PC-3 (cell line): ENCODE results near the gene GPRC5C. TPM values are rescaled to one million over a fixed set of nuclear protein-coding genes. Genes with fewer than 3 reads are reported as not detected.

Experiments used
- ATAC-seq: fragments of 200-7000 bp; cut with Tn5 transposase; 2 replicates; pipeline ENCODE4 v1.9.1; 2020; ENCODE audit warnings: mild to moderate bottlenecking, moderate library complexity
- BruUV-seq: library from RNA; stranded (reverse); fragments of 400-500 nt; replicated peaks from 2 replicates; lab custom pipeline; 2021; lab: Mats Ljungman, UMichigan
- CTCF ChIA-PET: fragments of 300-600 bp; sonication (Branson Sonifier 250); formaldehyde crosslinking; loops from one replicate; lab custom pipeline; 2022; ENCODE audit warnings: antibody characterized with exemption; lab: Charles Lee
- POLR2A ChIA-PET: fragments of 300-600 bp; sonication (Branson Sonifier 250); formaldehyde crosslinking; loops from one replicate; lab custom pipeline; 2022; ENCODE audit warnings: antibody characterized with exemption; ENCODE audit not compliant: unreplicated experiment; lab: Charles Lee
- DNase-seq: peaks from one replicate; pipeline ENCODE4 v3.0.0-alpha.2; 2015
- H2AFZ ChIP-seq: fragments of 300-600 bp; sonication (generic); 2 replicates; pipeline ENCODE4 v1.6.0; 2016; ENCODE audit warnings: antibody characterized with exemption, low read length
- H3F3A ChIP-seq: fragments of 300-600 bp; sonication (generic); one replicate; pipeline ENCODE4 v1.6.0; 2017; ENCODE audit warnings: antibody characterized with exemption, low read length, control low read depth, mild to moderate bottlenecking; ENCODE audit not compliant: unreplicated experiment
- H3K27ac ChIP-seq: fragments of 300-600 bp; sonication (generic); 2 replicates; pipeline ENCODE4 v1.5.1; 2016; ENCODE audit warnings: mild to moderate bottlenecking, low read length
- H3K27me3 ChIP-seq: fragments of 300-600 bp; sonication (generic); 2 replicates; pipeline ENCODE4 v1.6.1; 2016; ENCODE audit warnings: low read length, mixed read lengths
- H3K36me3 ChIP-seq: fragments of 300-600 bp; sonication (generic); 2 replicates; pipeline ENCODE4 v1.6.1; 2016; ENCODE audit warnings: low read depth, mixed run types, low read length, mixed read lengths
- H3K4me1 ChIP-seq: fragments of 300-600 bp; sonication (generic); 2 replicates; pipeline ENCODE4 v1.5.1; 2016; ENCODE audit warnings: low read length; ENCODE audit not compliant: insufficient read depth
- H3K4me2 ChIP-seq: fragments of 300-600 bp; sonication (generic); 2 replicates; pipeline ENCODE4 v1.6.0; 2016; ENCODE audit warnings: low read length
- H3K4me3 ChIP-seq: fragments of 300-600 bp; sonication (generic); 2 replicates; pipeline ENCODE4 v1.5.1; 2016; ENCODE audit warnings: mild to moderate bottlenecking, low read length, mixed read lengths
- H3K79me2 ChIP-seq: fragments of 300-600 bp; sonication (generic); 2 replicates; pipeline ENCODE4 v1.6.1; 2017; ENCODE audit warnings: low read length, mixed read lengths
- H3K9ac ChIP-seq: fragments of 300-600 bp; sonication (generic); 2 replicates; pipeline ENCODE4 v1.6.0; 2016; ENCODE audit warnings: mild to moderate bottlenecking, low read length
- H3K9me2 ChIP-seq: fragments of 300-600 bp; sonication (generic); replicated peaks from 2 replicates; pipeline ENCODE4 v1.6.1; 2016; ENCODE audit warnings: mixed run types, low read length, mixed read lengths
- H3K9me3 ChIP-seq: fragments of 300-600 bp; sonication (generic); 2 replicates; pipeline ENCODE4 v1.6.1; 2016; ENCODE audit warnings: low read length, mixed read lengths
- H4K20me1 ChIP-seq: fragments of 300-600 bp; sonication (generic); 2 replicates; pipeline ENCODE4 v1.6.1; 2016; ENCODE audit warnings: low read length, mixed read lengths
- EZH2 ChIP-seq: fragments of 300-600 bp; sonication (generic); IDR thresholded peaks from one replicate; pipeline ENCODE4 v1.6.1; 2017; ENCODE audit warnings: antibody characterized with exemption, mild to moderate bottlenecking, low read length; ENCODE audit not compliant: unreplicated experiment
- EZH2phosphoT487 ChIP-seq: fragments of 300-600 bp; sonication (generic); IDR thresholded peaks from 2 replicates; pipeline ENCODE4 v1.6.1; 2018; ENCODE audit warnings: mild to moderate bottlenecking, antibody characterized with exemption, low read length, borderline replicate concordance
- intact Hi-C: fragments of 100-400 bp; cut with micrococcal nuclease; formaldehyde crosslinking; loops from 2 replicates; pipeline ENCODE4 v1.9.0; 2023
- total RNA-seq: library from RNA; depleted of rRNA; stranded (reverse); fragments of >200 nt; gene quantifications from 2 replicates; pipeline ENCODE4 v1.2.3, GENCODE V29; 2014
- TF ChIP-seq, protein P1 (sequence below): fragments of 300-600 bp; sonication (generic); conservative IDR thresholded peaks from 2 replicates; pipeline ENCODE4 v1.5.1; 2017; ENCODE audit warnings: antibody characterized with exemption, low read depth, mild to moderate bottlenecking, low read length

GPRC5C gene
- total RNA-seq, 1 experiment from 2014 or later = 209 TPM

DNA sequence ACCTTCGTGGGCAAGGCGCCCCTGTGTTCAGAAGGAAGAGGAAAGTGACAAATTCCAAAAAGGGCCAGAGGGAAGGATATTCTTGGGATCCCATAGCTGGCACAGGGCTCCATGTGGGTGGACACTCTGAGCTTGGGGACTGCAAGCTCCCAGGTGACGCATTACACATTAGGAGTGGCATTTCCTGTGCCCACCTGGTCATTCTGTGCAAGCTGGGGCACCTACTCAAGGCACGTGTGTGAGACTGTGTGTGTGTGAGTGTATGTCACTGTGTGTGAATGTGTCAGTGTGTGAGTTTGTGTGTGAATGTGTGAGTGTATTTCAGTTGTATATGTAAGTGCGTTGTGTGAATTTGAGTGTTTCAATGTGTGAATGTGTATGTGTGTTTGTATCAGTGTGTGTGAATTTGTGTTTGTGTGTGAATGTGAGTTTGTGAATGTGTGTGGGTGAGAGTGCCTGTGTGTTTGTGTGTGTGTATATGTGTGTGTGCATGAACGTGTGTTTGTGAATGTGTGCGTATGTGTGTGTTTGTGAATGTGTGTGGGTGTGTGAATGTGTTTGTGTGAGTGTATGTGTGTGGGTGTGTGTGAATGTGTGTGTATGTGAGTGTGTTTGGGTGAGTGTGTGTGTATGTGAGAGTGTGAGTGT, 33.0 kb downstream of the GPRC5C start:
- ATAC-seq (no peak), DNase-seq (no peak)
- peaks cover 1% of the 10 kb centered on the region; the same call in 1 of the 2 replicates for H3K27me3 ChIP-seq
- no peaks in the 10 kb centered on the region for H3K9me2 ChIP-seq
- no peaks in the 10 kb centered on the region for H3K9me3 ChIP-seq
- no peaks in the 10 kb centered on the region for H3K36me3 ChIP-seq
- CTCF ChIA-PET = interaction anchor here (1.0 kb wide), 1 partner anchor 97 kb away, joined by 4 read pairs; no protein-coding TSS in a partner anchor
- no peak overlapping the region for H3K4me2 ChIP-seq
- no peaks in the 10 kb centered on the region for H3K79me2 ChIP-seq
- no peak overlapping the region for H3K9ac ChIP-seq
- H3K27ac ChIP-seq = no peak overlapping the region
- TF ChIP-seq EZH2phosphoT487 = no peak
- TF ChIP-seq EZH2 = no peak
- TF ChIP-seq, protein P1, sequence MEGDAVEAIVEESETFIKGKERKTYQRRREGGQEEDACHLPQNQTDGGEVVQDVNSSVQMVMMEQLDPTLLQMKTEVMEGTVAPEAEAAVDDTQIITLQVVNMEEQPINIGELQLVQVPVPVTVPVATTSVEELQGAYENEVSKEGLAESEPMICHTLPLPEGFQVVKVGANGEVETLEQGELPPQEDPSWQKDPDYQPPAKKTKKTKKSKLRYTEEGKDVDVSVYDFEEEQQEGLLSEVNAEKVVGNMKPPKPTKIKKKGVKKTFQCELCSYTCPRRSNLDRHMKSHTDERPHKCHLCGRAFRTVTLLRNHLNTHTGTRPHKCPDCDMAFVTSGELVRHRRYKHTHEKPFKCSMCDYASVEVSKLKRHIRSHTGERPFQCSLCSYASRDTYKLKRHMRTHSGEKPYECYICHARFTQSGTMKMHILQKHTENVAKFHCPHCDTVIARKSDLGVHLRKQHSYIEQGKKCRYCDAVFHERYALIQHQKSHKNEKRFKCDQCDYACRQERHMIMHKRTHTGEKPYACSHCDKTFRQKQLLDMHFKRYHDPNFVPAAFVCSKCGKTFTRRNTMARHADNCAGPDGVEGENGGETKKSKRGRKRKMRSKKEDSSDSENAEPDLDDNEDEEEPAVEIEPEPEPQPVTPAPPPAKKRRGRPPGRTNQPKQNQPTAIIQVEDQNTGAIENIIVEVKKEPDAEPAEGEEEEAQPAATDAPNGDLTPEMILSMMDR = no peak
- BruUV-seq = no TSS peak
- H3K4me3 ChIP-seq = no peak overlapping the region
- intact Hi-C loops = no loop called here
- no peak overlapping the region for H2AFZ ChIP-seq
- POLR2A ChIA-PET = no interaction called here
- H4K20me1 ChIP-seq = no peaks in the 10 kb centered on the region
- no peaks in the 10 kb centered on the region for H3F3A ChIP-seq
- H3K4me1 ChIP-seq = no peaks in the 10 kb centered on the region

DNA sequence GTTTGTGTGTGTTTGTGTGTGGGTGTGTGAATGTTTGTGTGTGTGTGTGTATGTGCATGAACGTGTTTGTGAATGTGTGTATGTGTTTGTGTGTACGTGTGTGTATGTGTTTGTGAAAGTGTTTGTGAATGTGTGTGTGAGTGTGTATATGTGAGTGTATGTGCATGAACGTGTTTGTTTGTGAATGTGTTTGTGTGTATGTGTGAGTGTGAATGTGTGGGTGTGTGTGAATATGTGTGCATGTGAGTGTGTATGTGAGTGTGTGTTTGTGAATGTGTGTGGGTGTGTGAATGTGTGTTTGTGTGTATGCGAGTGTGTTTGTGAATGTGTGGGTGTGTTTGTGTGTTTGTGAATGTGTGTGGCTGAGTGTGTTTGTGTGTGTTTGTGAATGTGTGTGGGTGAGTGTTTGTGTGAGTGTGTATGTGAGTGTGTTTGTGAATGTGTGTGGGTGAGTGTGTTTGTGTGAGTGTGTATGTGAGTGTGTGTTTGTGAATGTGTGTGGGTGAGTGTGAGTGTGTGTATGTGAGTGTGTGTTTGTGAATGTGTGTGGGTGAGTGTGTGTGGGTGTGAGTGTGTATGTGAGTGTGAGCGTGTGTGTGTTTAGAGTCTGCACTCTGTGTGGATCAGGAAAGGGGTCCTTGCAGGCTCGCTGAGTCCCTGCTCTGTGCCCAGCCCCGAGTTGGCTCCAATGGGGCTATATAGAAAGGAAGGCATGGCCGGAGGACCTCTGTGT, 33.7 kb downstream of the GPRC5C start:
- H3K4me3 ChIP-seq = no peak overlapping the region
- no peaks in the 10 kb centered on the region for H3K4me1 ChIP-seq
- H4K20me1 ChIP-seq = no peaks in the 10 kb centered on the region
- no peak overlapping the region for H3K27ac ChIP-seq
- no peak overlapping the region for H2AFZ ChIP-seq
- H3K79me2 ChIP-seq = no peaks in the 10 kb centered on the region
- ATAC-seq (no peak), DNase-seq (no peak)
- H3K9me2 ChIP-seq = no peaks in the 10 kb centered on the region
- H3K36me3 ChIP-seq = no peaks in the 10 kb centered on the region
- ChIA-PET POLR2A (no interaction called here), CTCF (no interaction called here)
- no peak overlapping the region for H3K9ac ChIP-seq
- H3K9me3 ChIP-seq = no peaks in the 10 kb centered on the region
- no peaks in the 10 kb centered on the region for H3F3A ChIP-seq
- BruUV-seq = no TSS peak
- TF ChIP-seq EZH2 = no peak
- no peak for TF ChIP-seq EZH2phosphoT487
- TF ChIP-seq, protein P1 = no peak
- no peak overlapping the region for H3K4me2 ChIP-seq
- H3K27me3 ChIP-seq = peaks cover 7% of the 10 kb centered on the region; the same call in 1 of the 2 replicates
- intact Hi-C loops = no loop called here
